Fibroblast of lung (primary cell): Measurements from ENCODE around the gene CYP24A1. TPM values are rescaled to one million over a fixed set of nuclear protein-coding genes. Genes with fewer than 3 reads are reported as not detected.

Experiments
- DNase-seq, 2 donors: peaks; one replicate each; pipeline versions ENCODE4 v3.0.0 to v3.0.0-alpha.2; 2010; ENCODE audit warnings: low read depth in 2 of 2
- H2AFZ ChIP-seq: 2 replicates; pipeline ENCODE4 v1.5.1; 2012; ENCODE audit warnings: low read length, control low read depth, inconsistent platforms
- H3K27ac ChIP-seq: 2 replicates; pipeline ENCODE4 v1.5.1; 2011; ENCODE audit warnings: low read length, control low read depth; ENCODE audit not compliant: insufficient read depth
- H3K27me3 ChIP-seq: 2 replicates; pipeline ENCODE4 v1.5.1; 2011; ENCODE audit warnings: mild to moderate bottlenecking, low read length; ENCODE audit not compliant: control insufficient read depth, insufficient read depth
- H3K36me3 ChIP-seq: 2 replicates; pipeline ENCODE4 v1.5.1; 2011; ENCODE audit warnings: low read length; ENCODE audit not compliant: control insufficient read depth, insufficient read depth
- H3K4me1 ChIP-seq: 2 replicates; pipeline ENCODE4 v1.5.1; 2011; ENCODE audit warnings: low read length; ENCODE audit not compliant: control insufficient read depth, insufficient read depth; ENCODE audit errors: extremely low read depth
- H3K4me2 ChIP-seq: 2 replicates; pipeline ENCODE4 v1.5.1; 2011; ENCODE audit warnings: low read length, control low read depth; ENCODE audit not compliant: insufficient read depth; ENCODE audit errors: extremely low read depth
- H3K4me3 ChIP-seq, 4 experiments: fragments of 200-600 bp in 1 of 4; sonication (generic) in 1 of 4; replicated peaks in 1 of 4; 2 replicates each; pipeline ENCODE4 v1.5.1; 2011 to 2016; ENCODE audit warnings: low read length in 4 of 4, low read depth in 3 of 4, mild to moderate bottlenecking in 3 of 4, control low read depth in 2 of 4, inconsistent platforms in 1 of 4, mixed read lengths in 1 of 4; ENCODE audit not compliant: insufficient read depth in 1 of 4; ENCODE audit errors: control extremely low read depth in 1 of 4
- H3K79me2 ChIP-seq: 2 replicates; pipeline ENCODE4 v1.5.1; 2012; ENCODE audit warnings: mild to moderate bottlenecking, low read length, inconsistent platforms; ENCODE audit not compliant: control insufficient read depth, insufficient read depth
- H3K9ac ChIP-seq: 2 replicates; pipeline ENCODE4 v1.5.1; 2011; ENCODE audit warnings: mild to moderate bottlenecking, low read length, control low read depth; ENCODE audit not compliant: insufficient read depth
- H3K9me3 ChIP-seq: 2 replicates; pipeline ENCODE4 v1.5.1; 2012; ENCODE audit warnings: low read depth, low read length; ENCODE audit not compliant: control insufficient read depth, insufficient read depth
- H4K20me1 ChIP-seq: 2 replicates; pipeline ENCODE4 v1.5.1; 2011; ENCODE audit warnings: low read length; ENCODE audit not compliant: control insufficient read depth, insufficient read depth; ENCODE audit errors: extremely low read depth
- EZH2 ChIP-seq: IDR thresholded peaks from 2 replicates; pipeline ENCODE4 v1.5.1; 2012; ENCODE audit warnings: low read length, control low read depth, mild to moderate bottlenecking; ENCODE audit errors: missing control alignments
- polyA plus RNA-seq, 2 donors: library from polyadenylated mRNA; depleted of rRNA in 1 of 2; stranded (reverse) in 1 of 2; unstranded in 1 of 2; fragments of >200 nt; gene quantifications; 2 replicates each; pipeline ENCODE4 v1.2.1, GENCODE V29; 2011 to 2012; ENCODE audit warnings: missing spikeins in 1 of 2
- total RNA-seq: library from RNA; depleted of rRNA; stranded (reverse); fragments of >200 nt; gene quantifications from 2 replicates; pipeline ENCODE4 v1.2.1, GENCODE V29; 2014
- TF ChIP-seq, protein P1 (sequence below), 2 donors: IDR thresholded peaks in 1 of 2; conservative IDR thresholded peaks in 1 of 2; 1 replicate in 1 of 2; 2 replicates in 1 of 2; pipeline ENCODE4 v1.5.1; 2011 to 2012; ENCODE audit warnings: low read length in 2 of 2, control low read depth in 1 of 2, inconsistent platforms in 1 of 2, low read depth in 1 of 2, mild to moderate bottlenecking in 1 of 2

CYP24A1 gene
- total and polyA plus RNA-seq, 2 donors (not counting 1 experiment from before 2014, with no cell fraction given) = not detected

DNA sequence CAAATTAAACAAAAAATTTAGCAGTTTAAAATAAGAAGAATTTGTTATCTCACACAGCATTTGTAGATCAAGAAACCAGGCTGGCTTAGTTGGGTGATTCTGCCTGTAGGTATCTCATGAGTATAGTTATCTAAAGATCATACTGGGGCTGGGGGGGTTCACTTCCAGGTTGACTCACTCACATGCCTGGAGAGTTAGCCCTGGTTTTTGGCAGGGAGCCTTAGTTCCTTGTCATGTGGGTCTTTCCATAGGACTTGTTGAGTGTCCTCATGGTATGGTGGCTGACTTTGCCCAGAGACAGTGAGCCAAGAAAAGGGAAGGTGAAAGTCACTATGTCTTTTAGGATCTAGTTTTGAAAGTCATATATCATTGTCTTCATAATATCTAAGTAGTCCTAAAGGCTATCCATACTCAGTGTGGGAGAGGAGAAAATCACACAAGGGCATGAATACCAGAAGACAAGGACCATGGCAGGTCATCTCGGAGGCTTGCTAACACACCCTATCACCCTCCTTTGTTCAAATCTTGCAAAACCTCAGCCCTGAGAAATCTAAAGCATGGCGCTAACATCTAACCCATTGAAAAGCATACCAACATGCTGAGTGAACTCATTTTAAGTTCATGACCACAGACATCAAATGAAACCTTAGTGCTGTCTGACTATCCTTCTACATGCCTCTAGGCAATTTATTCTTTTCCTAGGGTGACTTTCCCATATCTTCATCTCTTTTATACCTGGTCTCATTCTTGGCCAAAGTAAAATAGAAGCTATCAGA is 39.2 kb downstream of the CYP24A1 start:
- no peaks in the 10 kb centered on the region for H3K27me3 ChIP-seq
- no peak overlapping the region for H2AFZ ChIP-seq
- no peak overlapping the region for H3K9ac ChIP-seq
- H3K9me3 ChIP-seq = no peaks in the 10 kb centered on the region
- no peaks in the 10 kb centered on the region for H3K36me3 ChIP-seq
- no peaks in the 10 kb centered on the region for H4K20me1 ChIP-seq
- no peak overlapping the region for H3K4me2 ChIP-seq
- peak in 1 of 2 donors; percentile 83 for DNase-seq
- H3K4me3 ChIP-seq = no peak overlapping the region
- H3K27ac ChIP-seq = no peak overlapping the region
- TF ChIP-seq, protein P1, sequence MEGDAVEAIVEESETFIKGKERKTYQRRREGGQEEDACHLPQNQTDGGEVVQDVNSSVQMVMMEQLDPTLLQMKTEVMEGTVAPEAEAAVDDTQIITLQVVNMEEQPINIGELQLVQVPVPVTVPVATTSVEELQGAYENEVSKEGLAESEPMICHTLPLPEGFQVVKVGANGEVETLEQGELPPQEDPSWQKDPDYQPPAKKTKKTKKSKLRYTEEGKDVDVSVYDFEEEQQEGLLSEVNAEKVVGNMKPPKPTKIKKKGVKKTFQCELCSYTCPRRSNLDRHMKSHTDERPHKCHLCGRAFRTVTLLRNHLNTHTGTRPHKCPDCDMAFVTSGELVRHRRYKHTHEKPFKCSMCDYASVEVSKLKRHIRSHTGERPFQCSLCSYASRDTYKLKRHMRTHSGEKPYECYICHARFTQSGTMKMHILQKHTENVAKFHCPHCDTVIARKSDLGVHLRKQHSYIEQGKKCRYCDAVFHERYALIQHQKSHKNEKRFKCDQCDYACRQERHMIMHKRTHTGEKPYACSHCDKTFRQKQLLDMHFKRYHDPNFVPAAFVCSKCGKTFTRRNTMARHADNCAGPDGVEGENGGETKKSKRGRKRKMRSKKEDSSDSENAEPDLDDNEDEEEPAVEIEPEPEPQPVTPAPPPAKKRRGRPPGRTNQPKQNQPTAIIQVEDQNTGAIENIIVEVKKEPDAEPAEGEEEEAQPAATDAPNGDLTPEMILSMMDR (conservative IDR thresholded peaks at IDR 0.05 in 1 of 2, IDR thresholded peaks at IDR 0.05 in 1 of 2; ENCODE audit: low read depth in 1 of 2, low read length in 2 of 2) = no peak
- no peak for TF ChIP-seq EZH2
- H3K4me1 ChIP-seq = peaks cover 13% of the 10 kb centered on the region
- no peaks in the 10 kb centered on the region for H3K79me2 ChIP-seq

DNA sequence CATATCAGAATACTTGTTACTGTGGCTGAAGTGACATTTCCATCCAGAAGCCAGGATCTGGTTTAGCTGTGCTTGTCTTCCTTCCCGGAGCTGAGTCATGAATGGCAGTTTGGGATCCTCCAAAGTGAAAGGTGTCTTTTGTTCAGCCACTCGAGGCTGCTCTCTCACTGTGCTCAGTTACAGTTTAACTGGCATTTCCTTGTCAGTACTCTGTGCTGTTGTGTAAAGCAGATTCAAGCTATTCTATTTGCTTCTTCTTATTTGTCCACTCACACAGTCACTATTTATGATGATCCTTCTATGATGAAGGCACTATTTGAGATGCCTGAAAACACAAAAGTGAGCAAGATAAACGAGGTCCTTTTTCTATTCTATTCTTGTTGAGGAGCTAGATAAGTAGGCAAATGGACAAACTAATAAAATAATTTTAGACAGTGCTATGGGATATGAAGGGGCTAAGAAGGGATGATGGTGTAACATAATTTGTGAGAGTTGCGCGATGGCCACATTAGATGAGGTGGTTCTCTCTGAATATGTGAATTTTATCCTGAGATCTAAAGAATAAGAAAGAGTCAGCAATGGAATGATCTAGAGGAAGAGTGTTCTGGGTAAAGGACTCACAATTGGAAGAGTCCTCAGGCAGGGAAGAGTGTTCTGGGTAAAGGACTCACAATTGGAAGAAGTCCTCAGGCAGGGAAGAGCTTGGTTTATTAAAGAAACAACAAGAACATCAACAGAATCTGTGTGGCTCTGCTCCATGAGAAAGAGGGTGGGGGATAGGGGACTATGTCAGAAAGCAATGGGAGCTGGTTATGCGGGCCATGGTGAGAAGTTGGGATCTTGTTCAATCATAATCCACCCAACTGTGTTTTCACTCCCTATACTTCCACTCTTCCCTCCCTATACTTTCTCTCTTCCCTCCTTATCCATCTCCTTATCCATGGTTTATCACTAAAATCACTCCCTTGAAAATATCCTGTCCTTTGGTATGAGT is 40.1 kb downstream of the CYP24A1 start:
- Histone ChIP-seq H4K20me1 (no peaks in the 10 kb centered on the region), H3K9me3 (no peaks in the 10 kb centered on the region), H3K4me3 (no peak overlapping the region), H3K4me1 (peaks cover 13% of the 10 kb centered on the region), H3K9ac (no peak overlapping the region), H3K27me3 (no peaks in the 10 kb centered on the region), H3K36me3 (no peaks in the 10 kb centered on the region), H2AFZ (no peak overlapping the region), H3K4me2 (no peak overlapping the region), H3K27ac (peak overlapping the region; percentile 71), H3K79me2 (no peaks in the 10 kb centered on the region)
- no peak for TF ChIP-seq EZH2
- TF ChIP-seq, protein P1 (conservative IDR thresholded peaks at IDR 0.05 in 1 of 2, IDR thresholded peaks at IDR 0.05 in 1 of 2; ENCODE audit: low read depth in 1 of 2, low read length in 2 of 2) = no peak
- DNase-seq = peak; percentile 24 to 54
